Activated CD8-positive, alpha-beta memory T cell treated with anti-CD3 and anti-CD28 coated beads for 36 hours (primary cell): ENCODE results near the gene R3HDM2. TPM values are rescaled to one million over a fixed set of nuclear protein-coding genes. Genes with fewer than 3 reads are reported as not detected.

ENCODE experiments used
- CTCF ChIA-PET: fragments of 350-600 bp; sonication (Branson Sonifier 250); formaldehyde crosslinking; loops from one replicate; lab custom pipeline; 2021; ENCODE audit warnings: antibody characterized with exemption; lab: Charles Lee
- POLR2A ChIA-PET: fragments of 350-600 bp; sonication (Branson Sonifier 250); formaldehyde crosslinking; loops from one replicate; lab custom pipeline; 2021; ENCODE audit warnings: antibody characterized with exemption; lab: Charles Lee
- total RNA-seq, 2 experiments: library from RNA; stranded (reverse); gene quantifications; one replicate each; pipeline ENCODE4 v1.2.3, GENCODE V29; 2021

The R3HDM2 gene
- total RNA-seq, 2 experiments from 2014 or later: 28.0 to 29.7 TPM

GRCh38 chr12:57229046-57229633 lies 201.7 kb downstream of the R3HDM2 start:
- ChIA-PET CTCF (interaction anchor here (0.6 to 13.2 kb wide), 8 partner anchors 13 to 1514 kb away, joined by 3 to 316 read pairs (median 4); partner anchors contain the start of genes GLI1, INHBE and LRP1), POLR2A (interaction anchor here (0.6 to 3.0 kb wide), 8 partner anchors 11 to 201 kb away, joined by 3 to 39 read pairs (median 4); partner anchors contain the start of genes NXPH4, R3HDM2 and STAT6)

- CTCF ChIA-PET: interaction anchor here (1.6 to 13.2 kb wide), 4 partner anchors 10 to 45 kb away, joined by 4 to 316 read pairs (median 50); partner anchors contain the start of gene NXPH4
- POLR2A ChIA-PET: interaction anchor here (1.0 to 1.4 kb wide), 3 partner anchors 9 to 293 kb away, joined by 3 to 4 read pairs (median 4); partner anchors contain the start of genes DDIT3 and NXPH4
Observed at GRCh38 chr12:57227315-57228115, 203.3 kb downstream of the R3HDM2 start.

- ChIA-PET CTCF (interaction anchor here (0.6 to 13.2 kb wide), 5 partner anchors 10 to 147 kb away, joined by 4 to 316 read pairs (median 8); partner anchors contain the start of gene NXPH4), POLR2A (interaction anchor here (1.0 to 1.4 kb wide), 3 partner anchors 9 to 294 kb away, joined by 3 to 4 read pairs (median 4); partner anchors contain the start of genes DDIT3 and NXPH4)
Observed at GRCh38 chr12:57226588-57227314, 204.1 kb downstream of the R3HDM2 start.

- ChIA-PET CTCF (interaction anchor here (1.2 to 13.2 kb wide), 8 partner anchors 8 to 237 kb away, joined by 3 to 316 read pairs (median 6); partner anchors contain the start of gene NXPH4), POLR2A (interaction anchor here (1.2 to 1.8 kb wide), 2 partner anchors 12 to 14 kb away, joined by 5 read pairs; no protein-coding TSS in a partner anchor)
Observed at GRCh38 chr12:57225680-57226210, 205.1 kb downstream of the R3HDM2 start.

GRCh38 chr12:57224973-57225679 lies 205.7 kb downstream of the R3HDM2 start:
- POLR2A ChIA-PET: interaction anchor here (1.2 to 1.8 kb wide), 2 partner anchors 11 to 14 kb away, joined by 5 read pairs; no protein-coding TSS in a partner anchor
- CTCF ChIA-PET: interaction anchor here (0.9 to 13.2 kb wide), 9 partner anchors 8 to 238 kb away, joined by 3 to 316 read pairs (median 3); partner anchors contain the start of gene NXPH4

GRCh38 chr12:57224278-57224972 lies 206.4 kb downstream of the R3HDM2 start:
- CTCF ChIA-PET: interaction anchor here (0.9 to 13.2 kb wide), 7 partner anchors 9 to 239 kb away, joined by 3 to 316 read pairs (median 3); a partner anchor contains a TSS
- POLR2A ChIA-PET: interaction anchor here (1.2 to 1.8 kb wide), 2 partner anchors 11 to 15 kb away, joined by 5 read pairs; no protein-coding TSS in a partner anchor

- ChIA-PET POLR2A (interaction anchor here (0.7 to 1.3 kb wide), 3 partner anchors 13 to 111 kb away, joined by 3 to 4 read pairs (median 4); a partner anchor contains a TSS), CTCF (interaction anchor here (1.0 to 13.2 kb wide), 4 partner anchors 10 to 99 kb away, joined by 3 to 316 read pairs (median 16); a partner anchor contains a TSS)
Observed at GRCh38 chr12:57223191-57224165, 207.4 kb downstream of the R3HDM2 start.

GRCh38 chr12:57222286-57223190 lies 208.3 kb downstream of the R3HDM2 start:
- POLR2A ChIA-PET: interaction anchor here (0.7 to 1.3 kb wide), 3 partner anchors 14 to 110 kb away, joined by 3 to 4 read pairs (median 4); a partner anchor contains a TSS
- CTCF ChIA-PET: interaction anchor here (1.3 to 13.2 kb wide), 3 partner anchors 9 to 98 kb away, joined by 3 to 316 read pairs (median 29); a partner anchor contains a TSS

GRCh38 chr12:57221169-57221917 lies 209.5 kb downstream of the R3HDM2 start:
- POLR2A ChIA-PET: no interaction called here
- CTCF ChIA-PET: interaction anchor here (4.5 to 13.2 kb wide), 2 partner anchors 7 to 21 kb away, joined by 29 to 316 read pairs; a partner anchor contains a TSS

- ChIA-PET POLR2A (no interaction called here), CTCF (interaction anchor here (13.2 kb wide), 1 partner anchor 22 kb away, joined by 316 read pairs; a partner anchor contains a TSS)
Observed at GRCh38 chr12:57220770-57221168, 210.1 kb downstream of the R3HDM2 start.

GRCh38 chr12:57219993-57220754 lies 210.7 kb downstream of the R3HDM2 start:
- CTCF ChIA-PET: interaction anchor here (15.6 kb wide), 1 partner anchor 20 kb away, joined by 327 read pairs; a partner anchor contains a TSS
- POLR2A ChIA-PET: no interaction called here

GRCh38 chr12:57219205-57219992 lies 211.4 kb downstream of the R3HDM2 start:
- ChIA-PET POLR2A (no interaction called here), CTCF (interaction anchor here (15.6 kb wide), 1 partner anchor 21 kb away, joined by 327 read pairs; a partner anchor contains a TSS)
